SK-N-MC (cell line): ENCODE results near the gene PELI2.

ENCODE experiments used
- EZH2 ChIP-seq: fragments of 200-600 bp; sonication (generic); IDR thresholded peaks from one replicate; pipeline ENCODE4 v1.6.1; 2017; ENCODE audit warnings: antibody characterized with exemption
- FOXP2 ChIP-seq: optimal IDR thresholded peaks from 2 replicates; pipeline ENCODE3; 2011; ENCODE audit warnings: mild to moderate bottlenecking, moderate library complexity; ENCODE audit not compliant: insufficient read depth; ENCODE audit errors: extremely low read length, control extremely low read depth
- POLR2AphosphoS5 ChIP-seq: IDR thresholded peaks from 2 replicates; pipeline ENCODE4 v1.6.1; 2012; ENCODE audit warnings: mild to moderate bottlenecking, low read depth, low read length, borderline replicate concordance

DNA sequence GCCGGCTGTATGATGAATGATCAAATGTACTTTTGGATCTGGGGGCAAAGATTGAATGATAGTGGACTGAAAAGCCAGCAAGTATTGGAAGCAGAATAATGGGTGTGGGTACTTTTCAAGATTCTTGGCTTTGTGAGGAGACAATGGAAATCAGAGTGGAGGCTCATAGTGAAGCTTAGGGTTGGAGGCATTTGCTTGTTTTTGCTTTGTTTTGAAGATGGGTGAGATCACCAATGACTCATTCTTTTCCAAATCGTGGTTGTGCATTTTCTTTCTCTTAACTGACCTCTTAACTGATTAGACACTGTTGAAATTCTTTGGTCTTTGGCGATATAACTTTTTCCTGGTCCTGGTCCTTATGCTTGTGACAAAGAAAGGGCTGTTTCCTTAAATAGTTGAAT is 54.4 kb downstream of the PELI2 start:
- TF ChIP-seq POLR2AphosphoS5 (no peak), EZH2 (no peak), FOXP2 (no peak)
